Loucy (cell line): ENCODE data around the gene RAB6A.

ENCODE experiments used
- H2AFZ ChIP-seq: fragments of 200-600 bp; sonication (generic); 2 replicates; pipeline ENCODE4 v1.6.0; 2016; ENCODE audit warnings: antibody characterized with exemption, mild to moderate bottlenecking, low read length, moderate library complexity
- H3F3A ChIP-seq: fragments of 200-600 bp; 2 replicates; pipeline ENCODE4 v1.6.0; 2016; ENCODE audit warnings: antibody characterized with exemption, low read depth, mild to moderate bottlenecking
- H3K27me3 ChIP-seq: fragments of 200-600 bp; sonication (generic); 2 replicates; pipeline ENCODE4 v1.6.1; 2014; ENCODE audit warnings: low read length, mild to moderate bottlenecking; ENCODE audit not compliant: insufficient read depth, poor library complexity, severe bottlenecking
- H3K36me3 ChIP-seq: fragments of 200-600 bp; sonication (generic); 2 replicates; pipeline ENCODE4 v1.6.1; 2016; ENCODE audit warnings: low read length; ENCODE audit not compliant: insufficient read depth
- H3K4me1 ChIP-seq: fragments of 200-600 bp; sonication (generic); 2 replicates; pipeline ENCODE4 v1.5.1; 2014; ENCODE audit warnings: low read length, mild to moderate bottlenecking; ENCODE audit not compliant: insufficient read depth, poor library complexity, severe bottlenecking
- H3K4me2 ChIP-seq: fragments of 200-600 bp; sonication (generic); 2 replicates; pipeline ENCODE4 v1.6.0; 2014; ENCODE audit warnings: antibody characterized with exemption, low read length, low read depth, mild to moderate bottlenecking; ENCODE audit not compliant: poor library complexity, severe bottlenecking
- H3K4me3 ChIP-seq: fragments of 200-600 bp; sonication (generic); 2 replicates; pipeline ENCODE4 v1.5.1; 2014; ENCODE audit warnings: low read length, mild to moderate bottlenecking, mixed read lengths; ENCODE audit not compliant: poor library complexity, severe bottlenecking
- H3K79me2 ChIP-seq: fragments of 200-600 bp; sonication (generic); 2 replicates; pipeline ENCODE4 v1.6.1; 2014; ENCODE audit warnings: low read length; ENCODE audit not compliant: insufficient read depth
- H3K9ac ChIP-seq: fragments of 200-600 bp; sonication (generic); 2 replicates; pipeline ENCODE4 v1.6.0; 2014; ENCODE audit warnings: mild to moderate bottlenecking, low read depth, low read length, moderate library complexity; ENCODE audit not compliant: poor library complexity, severe bottlenecking
- H3K9me2 ChIP-seq: fragments of 200-600 bp; sonication (generic); replicated peaks from 2 replicates; pipeline ENCODE4 v1.6.1; 2016; ENCODE audit warnings: low read depth, low read length, mixed read lengths
- H3K9me3 ChIP-seq: fragments of 200-600 bp; sonication (generic); 2 replicates; pipeline ENCODE4 v1.6.1; 2014; ENCODE audit warnings: mild to moderate bottlenecking, antibody characterized with exemption, low read length, low read depth; ENCODE audit not compliant: insufficient read depth
- H4K20me1 ChIP-seq: fragments of 200-600 bp; sonication (generic); 2 replicates; pipeline ENCODE4 v1.6.0; 2014; ENCODE audit warnings: antibody characterized with exemption, low read length, mild to moderate bottlenecking; ENCODE audit not compliant: insufficient read depth, poor library complexity, severe bottlenecking
- CTCF ChIP-seq: fragments of 200-600 bp; sonication (generic); conservative IDR thresholded peaks from 2 replicates; pipeline ENCODE4 v1.5.1; 2014; ENCODE audit warnings: mild to moderate bottlenecking, antibody characterized with exemption, low read length
- EZH2phosphoT487 ChIP-seq: fragments of 200-600 bp; IDR thresholded peaks from 2 replicates; pipeline ENCODE4 v1.6.1; 2018; ENCODE audit warnings: antibody characterized with exemption, mild to moderate bottlenecking, moderate library complexity, borderline replicate concordance

The RAB6A gene

GRCh38 chr11:73804712-73805111, 43.8 kb upstream of the RAB6A start:
- H3K4me1 ChIP-seq = no peaks in the 10 kb centered on the region
- H3K9ac ChIP-seq = no peak overlapping the region
- no peak overlapping the region for H2AFZ ChIP-seq
- no peaks in the 10 kb centered on the region for H3K27me3 ChIP-seq
- no peaks in the 10 kb centered on the region for H4K20me1 ChIP-seq
- no peaks in the 10 kb centered on the region for H3K79me2 ChIP-seq
- H3K9me3 ChIP-seq = no peaks in the 10 kb centered on the region
- H3K4me3 ChIP-seq = no peak overlapping the region
- no peaks in the 10 kb centered on the region for H3K9me2 ChIP-seq
- peaks cover 10% of the 10 kb centered on the region for H3K36me3 ChIP-seq
- no peak overlapping the region for H3K4me2 ChIP-seq
- no peaks in the 10 kb centered on the region for H3F3A ChIP-seq
- TF ChIP-seq CTCF = no peak
- TF ChIP-seq EZH2phosphoT487 = no peak

- Histone ChIP-seq H3K36me3 (no peaks in the 10 kb centered on the region), H3K4me3 (no peak overlapping the region), H3K9ac (no peak overlapping the region), H3K27me3 (no peaks in the 10 kb centered on the region), H4K20me1 (no peaks in the 10 kb centered on the region), H3F3A (no peaks in the 10 kb centered on the region), H3K4me2 (no peak overlapping the region), H3K79me2 (no peaks in the 10 kb centered on the region), H2AFZ (no peak overlapping the region), H3K9me3 (no peaks in the 10 kb centered on the region), H3K9me2 (no peaks in the 10 kb centered on the region), H3K4me1 (no peaks in the 10 kb centered on the region)
- TF ChIP-seq CTCF (no peak), EZH2phosphoT487 (no peak)
These were observed 40.3 kb upstream of the RAB6A start for GRCh38 chr11:73801136-73801535.

GRCh38 chr11:73800276-73800806, 39.5 kb upstream of the RAB6A start:
- Histone ChIP-seq H3K79me2 (no peaks in the 10 kb centered on the region), H3K9me2 (no peaks in the 10 kb centered on the region), H3K4me2 (no peak overlapping the region), H3K9ac (no peak overlapping the region), H3F3A (no peaks in the 10 kb centered on the region), H2AFZ (no peak overlapping the region), H3K27me3 (no peaks in the 10 kb centered on the region), H3K4me1 (no peaks in the 10 kb centered on the region), H4K20me1 (no peaks in the 10 kb centered on the region), H3K4me3 (no peak overlapping the region), H3K36me3 (no peaks in the 10 kb centered on the region), H3K9me3 (no peaks in the 10 kb centered on the region)
- no peak for TF ChIP-seq CTCF
- no peak for TF ChIP-seq EZH2phosphoT487
